Astrocyte (in vitro differentiated cells and primary cell): ENCODE measurements around the gene POU2AF1. TPM values are rescaled to one million over a fixed set of nuclear protein-coding genes. Genes with fewer than 3 reads are reported as not detected.

Experiments used
- DNase-seq: peaks from one replicate; pipeline ENCODE4 v3.0.0-alpha.2; 2010; ENCODE audit warnings: low read depth
- FAIRE-seq: peaks from 2 replicates; lab custom pipeline; 2011; peaks lifted over from hg19 to GRCh38; lab: Jason Lieb, UNC
- H2AFZ ChIP-seq: 2 replicates; pipeline ENCODE4 v1.6.0; 2012; ENCODE audit warnings: low read depth, low read length, inconsistent platforms
- H3K27ac ChIP-seq: 2 replicates; pipeline ENCODE4 v1.5.1; 2011; ENCODE audit warnings: low read depth, low read length, inconsistent platforms
- H3K27me3 ChIP-seq: 2 replicates; pipeline ENCODE4 v1.6.0; 2011; ENCODE audit warnings: low read length, inconsistent platforms; ENCODE audit not compliant: insufficient read depth
- H3K36me3 ChIP-seq: 2 replicates; pipeline ENCODE4 v1.5.1; 2011; ENCODE audit warnings: low read length, inconsistent platforms; ENCODE audit not compliant: insufficient read depth
- H3K4me1 ChIP-seq: 2 replicates; pipeline ENCODE4 v1.5.1; 2011; ENCODE audit warnings: low read length, inconsistent platforms; ENCODE audit not compliant: insufficient read depth
- H3K4me2 ChIP-seq: 2 replicates; pipeline ENCODE4 v1.6.0; 2012; ENCODE audit warnings: low read length, inconsistent platforms
- H3K4me3 ChIP-seq: 2 replicates; pipeline ENCODE4 v1.5.1; 2011; ENCODE audit warnings: low read depth, mild to moderate bottlenecking, low read length, inconsistent platforms; ENCODE audit not compliant: insufficient read depth
- H3K79me2 ChIP-seq: 2 replicates; pipeline ENCODE4 v1.6.0; 2012; ENCODE audit warnings: mild to moderate bottlenecking, low read length, inconsistent platforms; ENCODE audit not compliant: insufficient read depth
- H3K9ac ChIP-seq: 2 replicates; pipeline ENCODE4 v1.6.0; 2012; ENCODE audit warnings: mild to moderate bottlenecking, low read length, inconsistent platforms
- H3K9me3 ChIP-seq: 2 replicates; pipeline ENCODE4 v1.5.1; 2012; ENCODE audit warnings: low read depth, mild to moderate bottlenecking, low read length, inconsistent platforms; ENCODE audit not compliant: insufficient read depth
- H4K20me1 ChIP-seq: 2 replicates; pipeline ENCODE4 v1.6.0; 2012; ENCODE audit warnings: low read length, inconsistent platforms; ENCODE audit not compliant: insufficient read depth
- H3K27ac Mint-ChIP-seq: one replicate; pipeline ENCODE4 v1.8.0; 2021; ENCODE audit warnings: mild to moderate bottlenecking, mixed read lengths; ENCODE audit not compliant: unreplicated experiment
- H3K27me3 Mint-ChIP-seq: one replicate; pipeline ENCODE4 v1.8.0; 2021; ENCODE audit warnings: low read depth, mixed read lengths; ENCODE audit not compliant: unreplicated experiment
- H3K36me3 Mint-ChIP-seq: one replicate; pipeline ENCODE4 v1.8.0; 2021; ENCODE audit warnings: low read depth, mixed read lengths; ENCODE audit not compliant: unreplicated experiment
- H3K4me1 Mint-ChIP-seq: one replicate; pipeline ENCODE4 v1.8.0; 2021; ENCODE audit warnings: low read depth, mixed read lengths; ENCODE audit not compliant: unreplicated experiment
- H3K4me3 Mint-ChIP-seq: one replicate; pipeline ENCODE4 v1.8.0; 2021; ENCODE audit warnings: mild to moderate bottlenecking, moderate library complexity, mixed read lengths; ENCODE audit not compliant: unreplicated experiment
- H3K9me3 Mint-ChIP-seq: one replicate; pipeline ENCODE4 v1.8.0; 2021; ENCODE audit warnings: mild to moderate bottlenecking, mixed read lengths; ENCODE audit not compliant: unreplicated experiment
- CTCF ChIP-seq: IDR thresholded peaks from 2 replicates; pipeline ENCODE4 v1.5.1; 2011; ENCODE audit warnings: low read depth, mild to moderate bottlenecking, inconsistent platforms, low read length, moderate library complexity; ENCODE audit not compliant: insufficient read depth
- EZH2 ChIP-seq: IDR thresholded peaks from 2 replicates; pipeline ENCODE4 v1.6.1; 2012; ENCODE audit warnings: mild to moderate bottlenecking, low read length, inconsistent platforms; ENCODE audit not compliant: insufficient read depth
- total RNA-seq: library from RNA; stranded (reverse); gene quantifications from 2 replicates; pipeline ENCODE4 v1.2.1, GENCODE V29; 2021

Gene POU2AF1
- total RNA-seq, 1 donor from 2014 or later = not detected

GRCh38 chr11:111417766-111418435 is 38.8 kb upstream of the POU2AF1 start:
- Histone ChIP-seq H3K27me3 (peaks cover 13% of the 10 kb centered on the region), H2AFZ (no peak overlapping the region), H3K4me3 (no peak overlapping the region), H3K4me2 (no peak overlapping the region), H3K79me2 (no peaks in the 10 kb centered on the region), H3K36me3 (no peaks in the 10 kb centered on the region), H3K4me1 (no peaks in the 10 kb centered on the region), H3K9ac (no peak overlapping the region), H4K20me1 (no peaks in the 10 kb centered on the region), H3K27ac (no peak overlapping the region), H3K9me3 (no peaks in the 10 kb centered on the region)
- Mint-ChIP-seq H3K27ac (no peak overlapping the region), H3K4me3 (no peak overlapping the region), H3K36me3 (no peaks in the 10 kb centered on the region), H3K4me1 (no peaks in the 10 kb centered on the region), H3K27me3 (peaks cover 20% of the 10 kb centered on the region), H3K9me3 (peaks cover 3% of the 10 kb centered on the region)
- FAIRE-seq = no peak
- TF ChIP-seq CTCF (no peak), EZH2 (no peak)
- peak; percentile 71 for DNase-seq

- DNase-seq (no peak), FAIRE-seq (no peak)
- no peak for TF ChIP-seq EZH2
- no peak for TF ChIP-seq CTCF
- Histone ChIP-seq H3K9me3 (no peaks in the 10 kb centered on the region), H3K4me3 (no peak overlapping the region), H3K79me2 (no peaks in the 10 kb centered on the region), H3K36me3 (no peaks in the 10 kb centered on the region), H3K27me3 (peaks cover 13% of the 10 kb centered on the region), H3K4me2 (no peak overlapping the region), H3K9ac (no peak overlapping the region), H2AFZ (no peak overlapping the region), H4K20me1 (no peaks in the 10 kb centered on the region), H3K27ac (no peak overlapping the region), H3K4me1 (no peaks in the 10 kb centered on the region)
- H3K4me3 Mint-ChIP-seq = no peak overlapping the region
- H3K27me3 Mint-ChIP-seq = peaks cover 20% of the 10 kb centered on the region
- peaks cover 3% of the 10 kb centered on the region for H3K9me3 Mint-ChIP-seq
- H3K27ac Mint-ChIP-seq = no peak overlapping the region
- H3K4me1 Mint-ChIP-seq = no peaks in the 10 kb centered on the region
- no peaks in the 10 kb centered on the region for H3K36me3 Mint-ChIP-seq
These were observed 38.1 kb upstream of the POU2AF1 start for GRCh38 chr11:111417011-111417765.
